NOMO-1 (cell line): ENCODE data around the gene CPXM1.
"Not testable (repeated sequence)": the region's sequence is repeated elsewhere in the genome, so short reads cannot be mapped to it uniquely, and the experiment has no call there.

Experiments
- DNase-seq, 2 experiments: peaks; one replicate each; lab custom pipeline; 2025; ENCODE audit not compliant: unreplicated experiment in 2 of 2; lab: John Stamatoyannopoulos, UW

CPXM1 gene

GRCh38 chr20:2800521-2801285, at the start of gene CPXM1:
Gene CPXM1, minus strand, starts transcription at chr20:2800627. Its CDS starts 55 bp downstream, at chr20:2800572.
- DNase-seq, result peak; percentile 48 to 70

GRCh38 chr20:2849529-2849928, 49.1 kb upstream of the CPXM1 start:
- DNase-seq, result no peak

DNA sequence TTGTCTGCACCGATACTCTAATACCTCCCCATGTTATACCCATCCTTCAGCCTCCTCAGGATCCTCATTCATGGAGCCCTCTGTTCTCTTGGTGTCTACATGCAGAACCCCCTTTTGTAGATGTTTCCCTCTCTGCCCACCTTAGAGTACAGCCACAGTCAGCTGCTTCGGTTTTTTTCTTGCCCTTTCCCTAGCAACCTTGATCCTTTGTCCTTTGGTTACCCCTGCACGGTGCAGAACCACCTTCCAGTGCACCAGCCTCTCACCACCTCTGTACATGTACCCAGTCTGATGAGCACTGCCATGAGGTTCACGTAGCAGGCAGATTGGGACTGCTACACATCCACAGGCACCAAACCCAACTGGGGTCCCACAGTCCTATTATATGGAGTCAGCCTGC, 47.4 kb upstream of the CPXM1 start:
- no peak for DNase-seq

DNA sequence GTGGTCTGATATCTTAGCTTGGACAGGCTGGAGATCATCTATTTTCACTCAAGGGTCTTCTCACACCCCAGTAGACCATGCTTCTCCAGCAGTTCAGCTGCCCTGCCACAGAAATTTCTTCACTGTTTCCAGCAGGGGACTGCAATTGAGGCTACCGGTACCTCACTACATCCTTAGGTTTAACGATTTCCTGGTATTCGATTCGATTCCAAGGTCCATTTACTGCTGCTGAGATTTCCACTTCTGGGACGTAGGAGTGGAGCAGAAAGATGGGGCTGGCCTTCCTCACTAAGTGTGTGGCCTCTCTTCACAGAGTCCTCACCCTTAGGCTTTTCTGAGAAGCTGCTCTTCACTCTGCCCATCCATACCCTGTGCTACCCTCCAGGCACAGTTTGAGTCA, 46.3 kb upstream of the CPXM1 start:
- no peak for DNase-seq

GRCh38 chr20:2845607-2846006, 45.2 kb upstream of the CPXM1 start:
- DNase-seq, result no peak

GRCh38 chr20:2840967-2841531, 40.6 kb upstream of the CPXM1 start:
- DNase-seq, result peak; percentile 10 to 13

- DNase-seq, result peak; percentile 75 to 76
Observed at GRCh38 chr20:2840138-2840966, 39.9 kb upstream of the CPXM1 start, which contains the start of the genes PCED1A and VPS16. Gene PCED1A, minus strand, starts transcription at chr20:2840655. Its CDS starts 743 bp downstream, at chr20:2839912. Gene VPS16, plus strand, starts transcription at chr20:2840745. Its CDS starts 30 bp downstream, at chr20:2840775.

- DNase-seq, result no peak
Observed at GRCh38 chr20:2839732-2840137, 39.3 kb upstream of the CPXM1 start.

DNA sequence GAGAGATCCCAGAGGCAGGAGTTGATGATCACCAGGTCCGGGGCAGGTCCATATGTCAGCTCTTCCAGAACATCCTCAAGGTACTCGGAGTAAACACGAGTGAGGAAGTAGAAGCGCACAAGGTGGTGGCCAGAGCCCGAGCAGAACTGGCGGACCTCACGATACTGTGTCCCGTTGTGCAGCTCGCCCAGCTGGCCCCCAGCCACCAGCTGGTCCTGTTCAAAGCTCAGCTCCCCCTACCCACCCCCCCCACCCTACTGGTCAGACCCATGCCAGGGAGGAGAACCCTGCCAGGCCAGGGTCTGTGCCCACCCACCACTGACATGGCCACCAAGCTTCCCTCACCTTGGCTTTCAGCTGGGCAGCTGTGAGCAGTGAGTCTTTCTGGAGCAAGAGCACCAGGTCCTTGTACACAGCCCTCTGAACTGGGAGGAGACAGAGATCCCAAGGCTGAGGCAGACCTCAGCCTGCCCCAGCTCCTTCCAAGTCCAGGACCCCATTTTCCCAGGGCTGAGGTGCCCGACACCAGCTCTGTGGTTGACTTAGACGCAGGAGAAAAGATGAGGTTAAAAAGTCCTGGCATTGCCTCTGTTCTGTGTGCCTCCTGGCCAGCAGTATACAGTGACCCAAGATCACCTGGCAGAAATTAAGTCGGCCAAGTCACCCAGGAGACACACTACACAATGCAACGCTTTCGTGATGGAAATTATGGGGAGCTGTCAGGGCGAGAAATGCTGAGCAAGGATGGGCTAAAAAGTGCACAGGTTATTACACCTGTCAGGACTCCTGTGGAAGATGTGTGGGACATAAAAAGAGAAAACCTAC, 38.6 kb upstream of the CPXM1 start:
- no peak for DNase-seq

DNA sequence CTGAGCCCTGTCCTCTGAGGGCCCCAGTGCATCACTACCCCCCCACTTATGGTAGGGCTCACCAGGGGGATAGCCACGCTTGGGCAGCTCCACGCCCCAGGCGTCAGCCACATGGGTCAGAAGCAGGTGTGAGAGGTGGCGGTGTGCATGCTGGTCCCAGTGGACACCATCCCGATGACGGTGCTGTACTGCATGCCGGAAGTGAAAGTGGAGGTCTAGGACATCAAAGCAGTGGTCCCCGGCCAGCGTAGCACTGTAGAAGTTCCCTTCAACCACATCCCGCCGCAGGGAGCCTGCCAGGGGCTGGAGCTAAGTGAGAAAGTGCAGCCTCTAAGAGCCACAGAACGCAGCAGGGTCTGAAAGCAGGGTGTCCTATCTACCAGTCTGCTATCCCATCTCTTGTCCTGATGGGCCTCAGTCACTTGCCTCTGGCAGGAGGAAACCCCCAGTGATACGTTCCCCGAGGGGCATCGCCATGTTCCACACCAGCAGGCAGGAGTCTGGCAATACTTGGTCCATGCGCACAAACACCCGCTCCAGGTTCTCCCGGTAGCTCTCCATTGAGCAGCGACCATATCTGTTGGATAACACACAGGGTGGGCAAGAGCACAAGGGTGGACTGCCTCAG, 37.9 kb upstream of the CPXM1 start:
- DNase-seq, result no peak

DNA sequence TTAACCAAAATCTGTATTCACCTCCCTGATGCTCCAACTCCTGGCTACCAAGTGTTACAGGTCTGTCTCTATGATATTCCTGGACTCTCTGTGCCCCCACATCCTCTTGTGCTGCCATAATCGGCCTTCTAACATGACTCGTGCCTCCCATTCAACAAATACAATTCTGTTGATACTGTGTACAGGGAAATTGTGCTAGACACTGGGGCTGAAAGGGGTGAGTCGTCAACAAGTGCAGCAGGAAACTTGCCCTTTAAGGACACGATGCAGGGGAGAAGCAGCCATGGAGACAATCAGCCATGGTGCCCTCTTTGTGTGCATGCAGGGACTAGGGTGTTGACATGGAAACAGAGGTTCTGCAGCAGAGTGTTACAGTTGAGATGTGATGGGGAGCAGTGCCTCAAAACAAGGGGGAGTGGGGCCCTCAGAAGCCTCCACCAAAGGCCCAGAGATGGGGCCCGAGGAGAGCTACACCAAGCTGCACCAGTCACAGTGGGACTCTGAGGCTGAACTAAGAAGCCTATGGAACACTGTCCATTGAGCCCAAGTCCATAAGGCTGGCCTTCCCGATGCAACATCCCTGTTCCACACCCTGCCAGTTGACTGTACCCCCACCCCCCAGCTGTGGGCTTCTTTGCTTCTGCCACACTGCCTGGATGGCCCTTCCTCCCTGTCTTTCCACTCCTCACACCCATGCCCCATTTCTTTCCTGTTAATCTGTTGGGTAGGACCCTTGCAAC, 37.0 kb upstream of the CPXM1 start:
- no peak for DNase-seq

GRCh38 chr20:2836035-2836434, 35.6 kb upstream of the CPXM1 start:
- DNase-seq, result no peak

GRCh38 chr20:2835331-2835796, 34.9 kb upstream of the CPXM1 start:
- DNase-seq, result no peak

DNA sequence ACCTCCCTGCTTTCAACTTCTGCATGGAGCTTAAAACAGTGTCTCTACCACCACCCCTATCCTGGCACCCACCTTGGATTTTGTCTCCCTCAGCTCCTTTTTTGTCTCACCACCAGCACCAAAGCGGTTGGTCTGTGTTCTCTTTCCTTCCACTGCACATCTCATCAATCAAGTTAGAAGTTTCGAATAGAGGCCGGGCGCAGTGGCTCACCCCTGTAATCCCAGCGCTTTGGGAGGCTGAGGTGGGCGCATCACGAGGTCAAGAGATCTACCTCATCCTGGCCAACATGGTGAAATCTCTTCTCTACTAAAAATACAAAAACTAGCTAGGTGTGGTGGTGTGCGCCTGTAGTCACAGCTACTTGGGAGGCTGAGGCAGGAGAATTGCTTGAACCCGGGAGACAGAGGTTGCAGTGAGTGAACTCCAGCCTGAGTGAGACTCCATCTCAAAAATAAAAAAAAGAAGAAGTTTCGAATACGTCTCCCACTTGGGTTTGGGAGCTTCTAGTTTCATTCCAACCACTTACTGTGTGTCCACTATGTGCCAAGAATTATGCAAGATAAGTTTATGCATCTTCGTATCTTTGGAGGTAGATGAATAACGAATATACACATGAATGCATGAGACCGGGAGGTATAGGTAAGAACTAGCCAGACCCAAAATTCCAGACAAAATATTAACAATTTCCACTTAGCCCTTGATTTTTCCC, 34.1 kb upstream of the CPXM1 start:
- no peak for DNase-seq

- no peak for DNase-seq
Observed at GRCh38 chr20:2833761-2834160, 33.3 kb upstream of the CPXM1 start.

DNA sequence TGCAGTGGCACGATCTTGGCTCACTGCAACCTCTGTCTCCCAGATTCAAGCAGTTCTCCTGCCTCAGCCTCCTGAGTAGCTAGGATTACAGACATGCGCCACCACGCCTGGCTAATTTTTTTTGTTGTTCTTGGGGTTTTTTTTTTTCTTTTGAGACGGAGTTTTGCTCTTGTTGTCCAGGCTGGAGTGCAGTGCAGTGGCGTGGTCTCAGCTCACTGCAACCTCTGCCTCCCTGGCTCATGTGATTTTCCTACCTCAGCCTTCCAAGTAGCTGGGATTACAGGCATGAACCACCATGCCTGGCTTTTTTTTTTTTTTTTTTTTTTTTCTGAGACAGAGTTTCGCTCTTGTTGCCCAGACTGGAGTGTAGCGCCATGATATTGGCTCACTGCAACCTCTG, 30.8 kb upstream of the CPXM1 start:
- DNase-seq, result not testable (repeated sequence)

GRCh38 chr20:2829376-2829775, 28.9 kb upstream of the CPXM1 start:
- DNase-seq, result no peak

DNA sequence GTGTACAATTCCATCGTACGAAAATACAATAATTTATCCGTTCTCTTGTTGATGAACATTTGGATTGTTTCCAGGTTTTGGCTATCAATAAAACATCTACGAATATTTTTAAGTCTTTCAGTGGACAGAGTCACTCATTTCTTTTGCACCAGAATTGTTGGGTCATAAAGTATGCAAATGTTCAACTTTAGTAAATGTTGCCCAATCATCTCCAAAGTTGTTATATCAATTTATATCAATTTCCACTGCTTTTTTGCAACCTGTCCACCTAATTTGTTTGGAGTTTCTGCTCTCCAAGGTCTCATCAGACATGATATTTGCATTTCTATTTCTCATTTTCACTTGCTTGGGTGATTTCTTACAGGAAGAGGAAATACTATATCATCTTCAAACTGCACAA, 26.2 kb upstream of the CPXM1 start:
- DNase-seq, result no peak

DNA sequence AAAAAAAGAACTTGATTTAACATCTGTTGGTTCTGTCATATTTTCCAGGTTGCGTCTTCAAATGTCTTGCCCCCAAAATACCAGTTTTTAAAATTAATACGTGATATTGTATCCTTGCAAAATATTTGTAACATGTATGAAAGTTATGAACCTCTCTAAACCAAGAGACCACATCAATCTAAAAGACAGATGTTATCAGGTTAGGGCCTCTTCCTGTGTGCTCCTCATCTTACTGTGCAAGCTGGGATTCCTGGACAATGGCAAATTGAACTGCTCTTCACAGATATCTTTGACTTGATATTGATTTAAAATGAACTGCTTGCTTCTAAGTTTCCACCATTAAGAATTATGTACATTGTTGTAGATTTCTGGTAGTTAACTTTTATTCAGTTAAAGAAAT, 25.3 kb upstream of the CPXM1 start:
- DNase-seq, result no peak
